Chondrocyte (in vitro differentiated cells): ENCODE measurements around the gene SLC16A8. TPM values are rescaled to one million over a fixed set of nuclear protein-coding genes. Genes with fewer than 3 reads are reported as not detected.

Source experiments
- DNase-seq: peaks from one replicate; pipeline ENCODE4 v3.0.0; 2021; ENCODE audit warnings: mixed read lengths, low spot score
- H3K27ac Mint-ChIP-seq: one replicate; pipeline ENCODE4 v1.8.0; 2021; ENCODE audit warnings: mild to moderate bottlenecking, moderate library complexity, mixed read lengths; ENCODE audit not compliant: unreplicated experiment
- H3K27me3 Mint-ChIP-seq: 2 replicates; pipeline ENCODE4 v1.8.0; 2021; ENCODE audit warnings: low read depth, mixed read lengths
- H3K36me3 Mint-ChIP-seq: 2 replicates; pipeline ENCODE4 v1.8.0; 2021; ENCODE audit warnings: low read depth, mixed read lengths
- H3K4me1 Mint-ChIP-seq: 2 replicates; pipeline ENCODE4 v1.8.0; 2021; ENCODE audit warnings: low read depth, mild to moderate bottlenecking, mixed read lengths
- H3K4me3 Mint-ChIP-seq: one replicate; pipeline ENCODE4 v1.8.0; 2021; ENCODE audit warnings: mild to moderate bottlenecking, moderate library complexity, mixed read lengths; ENCODE audit not compliant: unreplicated experiment
- H3K9me3 Mint-ChIP-seq: 2 replicates; pipeline ENCODE4 v1.8.0; 2021; ENCODE audit warnings: low read depth, mixed read lengths
- total RNA-seq: library from RNA; stranded (reverse); gene quantifications from 3 replicates; pipeline ENCODE4 v1.2.1, GENCODE V29; 2021
- TF ChIP-seq, protein P1 (sequence below): fragments of 200-600 bp; sonication (generic); IDR thresholded peaks from 2 replicates; pipeline ENCODE4 v1.5.0; 2021; ENCODE audit warnings: antibody characterized with exemption, mild to moderate bottlenecking, moderate library complexity

SLC16A8 gene
- total RNA-seq, 1 donor from 2014 or later = 0.50 TPM

- DNase-seq = no peak
- no peak overlapping the region for H3K4me3 Mint-ChIP-seq
- H3K4me1 Mint-ChIP-seq = peaks cover 5% of the 10 kb centered on the region
- H3K9me3 Mint-ChIP-seq = no peaks in the 10 kb centered on the region
- H3K27ac Mint-ChIP-seq = no peak overlapping the region
- no peaks in the 10 kb centered on the region for H3K27me3 Mint-ChIP-seq
- TF ChIP-seq, protein P1, sequence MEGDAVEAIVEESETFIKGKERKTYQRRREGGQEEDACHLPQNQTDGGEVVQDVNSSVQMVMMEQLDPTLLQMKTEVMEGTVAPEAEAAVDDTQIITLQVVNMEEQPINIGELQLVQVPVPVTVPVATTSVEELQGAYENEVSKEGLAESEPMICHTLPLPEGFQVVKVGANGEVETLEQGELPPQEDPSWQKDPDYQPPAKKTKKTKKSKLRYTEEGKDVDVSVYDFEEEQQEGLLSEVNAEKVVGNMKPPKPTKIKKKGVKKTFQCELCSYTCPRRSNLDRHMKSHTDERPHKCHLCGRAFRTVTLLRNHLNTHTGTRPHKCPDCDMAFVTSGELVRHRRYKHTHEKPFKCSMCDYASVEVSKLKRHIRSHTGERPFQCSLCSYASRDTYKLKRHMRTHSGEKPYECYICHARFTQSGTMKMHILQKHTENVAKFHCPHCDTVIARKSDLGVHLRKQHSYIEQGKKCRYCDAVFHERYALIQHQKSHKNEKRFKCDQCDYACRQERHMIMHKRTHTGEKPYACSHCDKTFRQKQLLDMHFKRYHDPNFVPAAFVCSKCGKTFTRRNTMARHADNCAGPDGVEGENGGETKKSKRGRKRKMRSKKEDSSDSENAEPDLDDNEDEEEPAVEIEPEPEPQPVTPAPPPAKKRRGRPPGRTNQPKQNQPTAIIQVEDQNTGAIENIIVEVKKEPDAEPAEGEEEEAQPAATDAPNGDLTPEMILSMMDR = no peak
- H3K36me3 Mint-ChIP-seq = peaks cover 6% of the 10 kb centered on the region
These were observed 8.7 kb downstream of the SLC16A8 start for GRCh38 chr22:38075105-38075825.

GRCh38 chr22:38074181-38075104 is 9.5 kb downstream of the SLC16A8 start:
- no peak for DNase-seq
- TF ChIP-seq, protein P1 = peak; percentile 42
- Mint-ChIP-seq H3K4me1 (peaks cover 14% of the 10 kb centered on the region), H3K27me3 (no peaks in the 10 kb centered on the region), H3K4me3 (no peak overlapping the region), H3K9me3 (no peaks in the 10 kb centered on the region), H3K36me3 (peaks cover 6% of the 10 kb centered on the region), H3K27ac (no peak overlapping the region)

DNA sequence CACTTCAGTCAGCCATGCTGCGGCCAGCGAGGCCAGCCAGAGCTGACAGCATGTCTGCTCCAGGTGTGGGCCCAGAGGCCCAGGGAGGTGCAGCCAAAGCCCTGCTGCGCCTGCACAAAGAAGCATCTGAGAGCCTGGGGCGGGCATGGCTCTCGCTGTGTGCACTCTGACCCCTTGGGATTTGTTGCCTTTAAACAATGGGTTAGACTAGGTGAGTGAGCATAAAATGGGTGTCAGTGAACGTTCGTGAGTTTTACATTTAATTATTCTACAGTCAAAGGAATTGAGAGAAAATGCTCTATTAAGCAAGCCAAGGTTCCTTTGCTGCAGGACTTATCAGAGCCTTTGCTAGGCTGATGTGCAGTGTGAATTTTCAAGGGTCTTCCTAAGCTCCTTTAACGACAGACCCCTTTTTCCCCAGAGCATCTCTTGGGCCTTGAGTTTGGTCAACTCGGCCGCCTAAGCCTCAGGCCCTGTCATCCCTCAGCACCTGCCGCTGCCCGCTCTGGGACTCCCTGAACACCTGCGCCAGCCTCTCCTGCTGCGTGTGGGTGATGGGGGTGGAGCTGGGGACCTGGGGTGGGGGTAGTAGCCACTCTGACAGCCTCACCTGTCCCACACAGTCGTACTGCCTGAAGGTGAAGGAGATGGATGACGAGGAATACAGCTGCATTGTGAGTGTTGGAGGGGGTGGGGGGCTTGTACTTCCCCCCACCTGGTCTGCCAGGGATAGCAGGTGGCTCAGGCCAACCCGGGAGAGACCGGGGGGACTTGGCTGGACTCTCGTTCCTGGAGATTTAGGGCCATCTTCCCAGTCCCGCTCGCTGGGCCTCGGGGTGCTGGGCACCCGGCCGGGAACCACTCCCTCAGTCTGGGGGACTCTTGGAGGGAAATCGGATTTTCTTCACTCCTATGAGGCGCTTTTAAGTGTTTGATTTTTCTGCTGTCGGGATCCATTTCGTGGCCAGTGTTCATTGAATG is 10.5 kb downstream of the SLC16A8 start:
- DNase-seq = no peak
- H3K27me3 Mint-ChIP-seq = no peaks in the 10 kb centered on the region
- H3K9me3 Mint-ChIP-seq = no peaks in the 10 kb centered on the region
- peaks cover 21% of the 10 kb centered on the region for H3K4me1 Mint-ChIP-seq
- peaks cover 6% of the 10 kb centered on the region for H3K36me3 Mint-ChIP-seq
- H3K4me3 Mint-ChIP-seq = no peak overlapping the region
- H3K27ac Mint-ChIP-seq = no peak overlapping the region
- TF ChIP-seq, protein P1 = no peak

GRCh38 chr22:38072322-38073149 is 11.4 kb downstream of the SLC16A8 start:
- TF ChIP-seq, protein P1 = no peak
- H3K9me3 Mint-ChIP-seq = no peaks in the 10 kb centered on the region
- peaks cover 24% of the 10 kb centered on the region for H3K4me1 Mint-ChIP-seq
- no peak for DNase-seq
- no peak overlapping the region for H3K4me3 Mint-ChIP-seq
- H3K27me3 Mint-ChIP-seq = no peaks in the 10 kb centered on the region
- H3K27ac Mint-ChIP-seq = no peak overlapping the region
- H3K36me3 Mint-ChIP-seq = peaks cover 6% of the 10 kb centered on the region
